Measurements from ENCODE around the gene AIRE. TPM values are rescaled to one million over a fixed set of nuclear protein-coding genes. Genes with fewer than 3 reads are reported as not detected.
"Not testable (repeated sequence)": the region's sequence is repeated elsewhere in the genome, so short reads cannot be mapped to it uniquely, and the experiment has no call there.

AIRE gene
- total RNA-seq, 1 experiment from 2014 or later: not detected

GRCh38 chr21:44332383-44332782, 46.7 kb downstream of the AIRE start:
- Histone ChIP-seq H3K4me1 (replicated peaks) (no peaks in the 10 kb centered on the region), H3K27ac (no peak overlapping the region), H3K36me3 (peaks cover 34% of the 10 kb centered on the region), H3K4me3 (no peak overlapping the region), H3K27me3 (replicated peaks) (no peaks in the 10 kb centered on the region), H3K9me3 (replicated peaks) (no peaks in the 10 kb centered on the region)
- DNase-seq (ENCODE audit: low read depth in 1 of 2, low spot score in 2 of 2): no peak

- peaks cover 4% of the 10 kb centered on the region for H3K4me1 ChIP-seq (replicated peaks)
- peaks cover 30% of the 10 kb centered on the region for H3K36me3 ChIP-seq
- no peak overlapping the region for H3K27ac ChIP-seq
- DNase-seq (ENCODE audit: low read depth in 1 of 2, low spot score in 2 of 2): no peak
- H3K4me3 ChIP-seq: no peak overlapping the region
- H3K9me3 ChIP-seq (replicated peaks): no peaks in the 10 kb centered on the region
- no peaks in the 10 kb centered on the region for H3K27me3 ChIP-seq (replicated peaks)
Observed at GRCh38 chr21:44332965-44333364, 47.3 kb downstream of the AIRE start.

- peaks cover 30% of the 10 kb centered on the region for H3K36me3 ChIP-seq
- H3K9me3 ChIP-seq (replicated peaks): no peaks in the 10 kb centered on the region
- H3K27ac ChIP-seq: no peak overlapping the region
- H3K4me1 ChIP-seq (replicated peaks): peaks cover 9% of the 10 kb centered on the region
- no peak for DNase-seq (ENCODE audit: low read depth in 1 of 2, low spot score in 2 of 2)
- no peak overlapping the region for H3K4me3 ChIP-seq
- no peaks in the 10 kb centered on the region for H3K27me3 ChIP-seq (replicated peaks)
Observed at GRCh38 chr21:44333509-44334328, 48.0 kb downstream of the AIRE start.

GRCh38 chr21:44334329-44335030, 48.8 kb downstream of the AIRE start:
- no peak for DNase-seq (ENCODE audit: low read depth in 1 of 2, low spot score in 2 of 2)
- no peak overlapping the region for H3K4me3 ChIP-seq
- peaks cover 30% of the 10 kb centered on the region for H3K36me3 ChIP-seq
- peaks cover 9% of the 10 kb centered on the region for H3K4me1 ChIP-seq (replicated peaks)
- H3K27ac ChIP-seq: no peak overlapping the region
- no peaks in the 10 kb centered on the region for H3K27me3 ChIP-seq (replicated peaks)
- H3K9me3 ChIP-seq (replicated peaks): no peaks in the 10 kb centered on the region

- Histone ChIP-seq H3K4me3 (no peak overlapping the region), H3K4me1 (replicated peaks) (peaks cover 17% of the 10 kb centered on the region), H3K27me3 (replicated peaks) (no peaks in the 10 kb centered on the region), H3K36me3 (peaks cover 27% of the 10 kb centered on the region), H3K9me3 (replicated peaks) (no peaks in the 10 kb centered on the region), H3K27ac (no peak overlapping the region)
- no peak for DNase-seq (ENCODE audit: low read depth in 1 of 2, low spot score in 2 of 2)
Observed at GRCh38 chr21:44335266-44336059, 49.8 kb downstream of the AIRE start.

- no peak for DNase-seq (ENCODE audit: low read depth in 1 of 2, low spot score in 2 of 2)
- no peak overlapping the region for H3K27ac ChIP-seq
Observed at GRCh38 chr21:44337449-44337848, 51.8 kb downstream of the AIRE start.

GRCh38 chr21:44337941-44338895, 52.5 kb downstream of the AIRE start:
- no peaks in the 10 kb centered on the region; the same call in 1 of the 2 replicates for H3K27me3 ChIP-seq (replicated peaks)
- DNase-seq (ENCODE audit: low read depth in 1 of 2, low spot score in 2 of 2): peak in 1 of 2 experiments; percentile 56
- H3K4me3 ChIP-seq: peak overlapping the region; percentile 34
- peaks cover 18% of the 10 kb centered on the region for H3K4me1 ChIP-seq (replicated peaks)
- H3K27ac ChIP-seq: no peak overlapping the region
- H3K9me3 ChIP-seq (replicated peaks): no peaks in the 10 kb centered on the region
- peaks cover 17% of the 10 kb centered on the region for H3K36me3 ChIP-seq

More at GRCh38 chr21:44337449-44337848, 51.8 kb downstream of the AIRE start:
- Histone ChIP-seq H3K36me3 (peaks cover 19% of the 10 kb centered on the region), H3K4me3 (no peak overlapping the region), H3K9me3 (replicated peaks) (no peaks in the 10 kb centered on the region), H3K4me1 (replicated peaks) (peaks cover 18% of the 10 kb centered on the region), H3K27me3 (replicated peaks) (no peaks in the 10 kb centered on the region; the same call in 1 of the 2 replicates)

GRCh38 chr21:44338971-44339910, 53.6 kb downstream of the AIRE start, which contains the start of gene CFAP410:
Gene CFAP410 (minus strand): TSS chr21:44339390. CDS start chr21:44339194, 196 bp downstream.
- Histone ChIP-seq H3K36me3 (peaks cover 17% of the 10 kb centered on the region), H3K27me3 (replicated peaks) (no peaks in the 10 kb centered on the region; the same call in 1 of the 2 replicates), H3K27ac (peak within 1 kb of the TSS; percentile 98), H3K4me3 (peak within 1 kb of the TSS; percentile 72), H3K9me3 (replicated peaks) (no peaks in the 10 kb centered on the region), H3K4me1 (replicated peaks) (peaks cover 18% of the 10 kb centered on the region)
- peak; percentile 95 to 98 for DNase-seq (ENCODE audit: low read depth in 1 of 2, low spot score in 2 of 2)

- H3K9me3 ChIP-seq (replicated peaks); H3K4me3 ChIP-seq; H3K36me3 ChIP-seq; DNase-seq (ENCODE audit: low read depth in 1 of 2, low spot score in 2 of 2); H3K27me3 ChIP-seq (replicated peaks); H3K27ac ChIP-seq: not testable (repeated sequence)
- H3K4me1 ChIP-seq (replicated peaks): peaks cover 18% of the 10 kb centered on the region
Observed at GRCh38 chr21:44341726-44342458, 56.2 kb downstream of the AIRE start.

- not testable (repeated sequence) for H3K36me3 ChIP-seq; H3K4me3 ChIP-seq; H3K27ac ChIP-seq; H3K9me3 ChIP-seq (replicated peaks); DNase-seq (ENCODE audit: low read depth in 1 of 2, low spot score in 2 of 2)
- H3K27me3 ChIP-seq (replicated peaks): peaks cover 13% of the 10 kb centered on the region; the same call in 1 of the 2 replicates
- peaks cover 14% of the 10 kb centered on the region for H3K4me1 ChIP-seq (replicated peaks)
Observed at GRCh38 chr21:44342981-44343380, 57.3 kb downstream of the AIRE start.

GRCh38 chr21:44344541-44345183, 59.0 kb downstream of the AIRE start:
- no peak for DNase-seq (ENCODE audit: low read depth in 1 of 2, low spot score in 2 of 2)
- Histone ChIP-seq H3K27ac (no peak overlapping the region), H3K4me1 (replicated peaks) (peaks cover 9% of the 10 kb centered on the region), H3K4me3 (no peak overlapping the region), H3K36me3 (no peaks in the 10 kb centered on the region), H3K9me3 (replicated peaks) (no peaks in the 10 kb centered on the region), H3K27me3 (replicated peaks) (peaks cover 28% of the 10 kb centered on the region)
